ENCODE results near the gene PACSIN1.
"Not testable (repeated sequence)": the region's sequence is repeated elsewhere in the genome, so short reads cannot be mapped to it uniquely, and the experiment has no call there.

The PACSIN1 gene

GRCh38 chr6:34474754-34475153, 8.9 kb downstream of the PACSIN1 start:
- no peak for TF ChIP-seq CTCF (IDR thresholded peaks at IDR 0.05; ENCODE audit: insufficient read depth, low read depth, low read length, missing control alignments)
- no peak for DNase-seq (ENCODE audit: low read depth)

GRCh38 chr6:34475238-34475682, 9.4 kb downstream of the PACSIN1 start:
- DNase-seq (ENCODE audit: low read depth), result no peak
- TF ChIP-seq CTCF (IDR thresholded peaks at IDR 0.05; ENCODE audit: insufficient read depth, low read depth, low read length, missing control alignments), result no peak
- H3K4me3 ChIP-seq (ENCODE audit: low read depth, low read length), result no peak overlapping the region

More at GRCh38 chr6:34474754-34475153, 8.9 kb downstream of the PACSIN1 start:
- no peak overlapping the region for H3K4me3 ChIP-seq (ENCODE audit: low read depth, low read length)

GRCh38 chr6:34475767-34476328, 10.0 kb downstream of the PACSIN1 start:
- no peak overlapping the region for H3K4me3 ChIP-seq (ENCODE audit: low read depth, low read length)
- no peak for DNase-seq (ENCODE audit: low read depth)
- no peak for TF ChIP-seq CTCF (IDR thresholded peaks at IDR 0.05; ENCODE audit: insufficient read depth, low read depth, low read length, missing control alignments)

- no peak for DNase-seq (ENCODE audit: low read depth)
- H3K4me3 ChIP-seq (ENCODE audit: low read depth, low read length), result no peak overlapping the region
- TF ChIP-seq CTCF (IDR thresholded peaks at IDR 0.05; ENCODE audit: insufficient read depth, low read depth, low read length, missing control alignments), result no peak
Observed at GRCh38 chr6:34476447-34476846, 10.6 kb downstream of the PACSIN1 start.

- no peak for TF ChIP-seq CTCF (IDR thresholded peaks at IDR 0.05; ENCODE audit: insufficient read depth, low read depth, low read length, missing control alignments)
- no peak overlapping the region for H3K4me3 ChIP-seq (ENCODE audit: low read depth, low read length)
- DNase-seq (ENCODE audit: low read depth), result no peak
Observed at GRCh38 chr6:34476921-34477320, 11.0 kb downstream of the PACSIN1 start.

- no peak for TF ChIP-seq CTCF (IDR thresholded peaks at IDR 0.05; ENCODE audit: insufficient read depth, low read depth, low read length, missing control alignments)
- DNase-seq (ENCODE audit: low read depth), result no peak
- no peak overlapping the region for H3K4me3 ChIP-seq (ENCODE audit: low read depth, low read length)
Observed at GRCh38 chr6:34478796-34479195, 12.9 kb downstream of the PACSIN1 start.

- H3K4me3 ChIP-seq (ENCODE audit: low read depth, low read length); DNase-seq (ENCODE audit: low read depth): not testable (repeated sequence)
Observed at GRCh38 chr6:34483781-34484180, 17.9 kb downstream of the PACSIN1 start.

Measured in GM12865 (cell line).